ENCODE data around the gene COL15A1.

Gene COL15A1

DNA sequence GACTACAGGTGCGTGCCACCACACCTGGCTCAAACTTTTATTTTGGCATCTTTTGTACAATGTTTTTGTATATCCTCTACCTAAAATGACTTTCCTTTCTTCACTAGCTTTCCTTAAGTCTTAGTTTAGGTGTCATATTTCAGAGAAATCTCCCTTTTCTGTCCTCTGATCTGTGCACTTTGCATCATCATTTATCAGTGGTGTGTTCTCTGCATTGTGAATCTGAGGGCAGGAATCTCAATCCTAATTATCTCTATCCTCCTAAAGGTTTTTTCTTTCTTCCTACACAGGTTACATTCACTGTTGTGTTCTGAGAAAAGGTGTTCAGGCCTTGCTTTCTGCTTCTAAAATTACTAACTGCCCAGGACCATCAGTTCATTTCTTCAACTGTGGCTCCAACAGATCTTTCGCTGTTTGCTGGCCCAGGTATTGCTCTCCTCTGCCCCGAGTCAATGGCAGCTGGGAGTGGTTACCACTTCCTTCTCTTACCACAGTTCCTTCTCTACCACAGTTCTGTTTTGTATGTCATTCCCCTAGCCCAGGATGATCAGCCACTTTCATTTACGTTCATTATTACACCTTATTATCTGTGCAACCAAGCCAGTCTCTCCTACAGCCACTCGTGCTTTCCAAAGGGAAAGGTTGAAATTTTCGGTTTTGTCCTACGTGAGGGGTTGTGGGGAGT lies 175.2 kb downstream of the COL15A1 start:
- DNase-seq, result no peak

DNA sequence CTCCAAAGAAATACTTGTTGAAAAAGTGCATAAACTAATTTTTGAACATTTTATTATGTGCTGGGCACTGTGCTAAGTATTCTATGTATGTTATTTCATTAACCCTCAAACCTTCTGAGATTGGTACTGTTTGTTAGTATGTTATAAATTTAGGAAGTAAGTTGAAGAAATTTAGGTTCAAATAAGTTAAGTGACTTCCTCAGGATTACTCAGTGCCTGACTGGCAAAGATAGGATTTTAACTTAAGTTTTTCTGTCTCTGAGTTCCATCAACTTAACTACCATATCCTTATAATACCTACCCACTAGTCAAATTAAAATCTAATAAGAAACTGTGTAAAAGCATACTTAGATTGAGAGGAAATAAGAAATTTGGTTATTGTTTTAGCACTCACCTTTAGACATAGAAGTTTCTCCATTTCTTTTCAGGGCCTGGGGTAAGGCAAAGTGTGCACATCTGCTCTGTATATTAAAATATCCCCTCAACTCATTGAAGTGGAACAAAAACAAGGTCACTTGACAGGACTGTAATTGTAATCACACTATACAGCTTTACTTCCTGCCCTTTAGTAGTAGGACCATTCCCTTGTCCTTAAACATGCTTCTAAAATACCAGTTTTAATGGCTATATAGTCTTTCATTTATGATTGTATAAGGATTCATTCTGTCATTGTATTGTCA lies 176.4 kb downstream of the COL15A1 start:
- DNase-seq, result no peak

Data from SIG-M5 (cell line).